ENCODE measurements around the gene ZNRF1. TPM values are rescaled to one million over a fixed set of nuclear protein-coding genes. Genes with fewer than 3 reads are reported as not detected.

ZNRF1 gene
- total RNA-seq, 1 donor from 2014 or later = 2.8 TPM

GRCh38 chr16:75095204-75095621 is 96.4 kb downstream of the ZNRF1 start:
- no peak for DNase-seq
- Mint-ChIP-seq H3K9me3 (no peaks in the 10 kb centered on the region), H3K36me3 (ENCODE audit: low read depth) (no peaks in the 10 kb centered on the region), H3K4me1 (peaks cover 15% of the 10 kb centered on the region), H3K27me3 (peaks cover 7% of the 10 kb centered on the region), H3K4me3 (no peak overlapping the region), H3K27ac (no peak overlapping the region)
- POLR2A ChIA-PET = no interaction called here
- CTCF ChIA-PET = no interaction called here
- intact Hi-C loops (cut with micrococcal nuclease) = no loop called here
- no peak for TF ChIP-seq CTCF (IDR thresholded peaks at IDR 0.05)
- peak; percentile 37 for ATAC-seq (ENCODE audit: low read depth)

GRCh38 chr16:75096656-75097055 is 97.8 kb downstream of the ZNRF1 start:
- CTCF ChIA-PET = no interaction called here
- intact Hi-C loops (cut with micrococcal nuclease) = no loop called here
- TF ChIP-seq CTCF (IDR thresholded peaks at IDR 0.05) = no peak
- Mint-ChIP-seq H3K9me3 (no peaks in the 10 kb centered on the region), H3K36me3 (ENCODE audit: low read depth) (no peaks in the 10 kb centered on the region), H3K27ac (no peak overlapping the region), H3K27me3 (peaks cover 8% of the 10 kb centered on the region), H3K4me1 (peaks cover 18% of the 10 kb centered on the region), H3K4me3 (no peak overlapping the region)
- DNase-seq = no peak
- POLR2A ChIA-PET = no interaction called here
- ATAC-seq (ENCODE audit: low read depth) = no peak

- no peaks in the 10 kb centered on the region for H3K9me3 Mint-ChIP-seq
- H3K4me1 Mint-ChIP-seq = peaks cover 18% of the 10 kb centered on the region
- intact Hi-C loops (cut with micrococcal nuclease) = no loop called here
- H3K4me3 Mint-ChIP-seq = no peak overlapping the region
- no peak for TF ChIP-seq CTCF (IDR thresholded peaks at IDR 0.05)
- H3K27me3 Mint-ChIP-seq = peaks cover 8% of the 10 kb centered on the region
- POLR2A ChIA-PET = no interaction called here
- DNase-seq = no peak
- CTCF ChIA-PET = interaction anchor here (1.0 kb wide), 1 partner anchor 14 kb away, joined by 3 read pairs; no protein-coding TSS in a partner anchor
- ATAC-seq (ENCODE audit: low read depth) = no peak
- no peaks in the 10 kb centered on the region for H3K36me3 Mint-ChIP-seq (ENCODE audit: low read depth)
- no peak overlapping the region for H3K27ac Mint-ChIP-seq
Observed at GRCh38 chr16:75097191-75097761, 98.5 kb downstream of the ZNRF1 start.

- Mint-ChIP-seq H3K27ac (no peak overlapping the region), H3K36me3 (ENCODE audit: low read depth) (no peaks in the 10 kb centered on the region), H3K4me1 (peaks cover 18% of the 10 kb centered on the region), H3K4me3 (no peak overlapping the region), H3K9me3 (no peaks in the 10 kb centered on the region), H3K27me3 (peaks cover 11% of the 10 kb centered on the region)
- peak; percentile 47 for ATAC-seq (ENCODE audit: low read depth)
- no peak for TF ChIP-seq CTCF (IDR thresholded peaks at IDR 0.05)
- POLR2A ChIA-PET = interaction anchor here (0.6 kb wide), 1 partner anchor 124 kb away, joined by 3 read pairs; no protein-coding TSS in a partner anchor
- CTCF ChIA-PET = interaction anchor here (1.0 to 1.6 kb wide), 2 partner anchors 13 kb away, joined by 3 to 8 read pairs; no protein-coding TSS in a partner anchor
- DNase-seq = no peak
- intact Hi-C loops (cut with micrococcal nuclease) = no loop called here
Observed at GRCh38 chr16:75097941-75098901, 99.4 kb downstream of the ZNRF1 start.

Data from activated B cell treated with CpG ODN at 0.5 μM for 24 hours (primary cell).